PC-3 (cell line): ENCODE data around the gene BMP8B. TPM values are rescaled to one million over a fixed set of nuclear protein-coding genes. Genes with fewer than 3 reads are reported as not detected.

Experiments
- ATAC-seq: fragments of 200-7000 bp; cut with Tn5 transposase; 2 replicates; pipeline ENCODE4 v1.9.1; 2020; ENCODE audit warnings: mild to moderate bottlenecking, moderate library complexity
- BruUV-seq: library from RNA; stranded (reverse); fragments of 400-500 nt; replicated peaks from 2 replicates; lab custom pipeline; 2021; lab: Mats Ljungman, UMichigan
- CTCF ChIA-PET: fragments of 300-600 bp; sonication (Branson Sonifier 250); formaldehyde crosslinking; loops from one replicate; lab custom pipeline; 2022; ENCODE audit warnings: antibody characterized with exemption; lab: Charles Lee
- POLR2A ChIA-PET: fragments of 300-600 bp; sonication (Branson Sonifier 250); formaldehyde crosslinking; loops from one replicate; lab custom pipeline; 2022; ENCODE audit warnings: antibody characterized with exemption; ENCODE audit not compliant: unreplicated experiment; lab: Charles Lee
- DNase-seq: peaks from one replicate; pipeline ENCODE4 v3.0.0-alpha.2; 2015
- H2AFZ ChIP-seq: fragments of 300-600 bp; sonication (generic); 2 replicates; pipeline ENCODE4 v1.6.0; 2016; ENCODE audit warnings: antibody characterized with exemption, low read length
- H3F3A ChIP-seq: fragments of 300-600 bp; sonication (generic); one replicate; pipeline ENCODE4 v1.6.0; 2017; ENCODE audit warnings: antibody characterized with exemption, low read length, control low read depth, mild to moderate bottlenecking; ENCODE audit not compliant: unreplicated experiment
- H3K27ac ChIP-seq: fragments of 300-600 bp; sonication (generic); 2 replicates; pipeline ENCODE4 v1.5.1; 2016; ENCODE audit warnings: mild to moderate bottlenecking, low read length
- H3K27me3 ChIP-seq: fragments of 300-600 bp; sonication (generic); 2 replicates; pipeline ENCODE4 v1.6.1; 2016; ENCODE audit warnings: low read length, mixed read lengths
- H3K36me3 ChIP-seq: fragments of 300-600 bp; sonication (generic); 2 replicates; pipeline ENCODE4 v1.6.1; 2016; ENCODE audit warnings: low read depth, mixed run types, low read length, mixed read lengths
- H3K4me1 ChIP-seq: fragments of 300-600 bp; sonication (generic); 2 replicates; pipeline ENCODE4 v1.5.1; 2016; ENCODE audit warnings: low read length; ENCODE audit not compliant: insufficient read depth
- H3K4me2 ChIP-seq: fragments of 300-600 bp; sonication (generic); 2 replicates; pipeline ENCODE4 v1.6.0; 2016; ENCODE audit warnings: low read length
- H3K4me3 ChIP-seq: fragments of 300-600 bp; sonication (generic); 2 replicates; pipeline ENCODE4 v1.5.1; 2016; ENCODE audit warnings: mild to moderate bottlenecking, low read length, mixed read lengths
- H3K79me2 ChIP-seq: fragments of 300-600 bp; sonication (generic); 2 replicates; pipeline ENCODE4 v1.6.1; 2017; ENCODE audit warnings: low read length, mixed read lengths
- H3K9ac ChIP-seq: fragments of 300-600 bp; sonication (generic); 2 replicates; pipeline ENCODE4 v1.6.0; 2016; ENCODE audit warnings: mild to moderate bottlenecking, low read length
- H3K9me2 ChIP-seq: fragments of 300-600 bp; sonication (generic); replicated peaks from 2 replicates; pipeline ENCODE4 v1.6.1; 2016; ENCODE audit warnings: mixed run types, low read length, mixed read lengths
- H3K9me3 ChIP-seq: fragments of 300-600 bp; sonication (generic); 2 replicates; pipeline ENCODE4 v1.6.1; 2016; ENCODE audit warnings: low read length, mixed read lengths
- H4K20me1 ChIP-seq: fragments of 300-600 bp; sonication (generic); 2 replicates; pipeline ENCODE4 v1.6.1; 2016; ENCODE audit warnings: low read length, mixed read lengths
- CTCF ChIP-seq: fragments of 300-600 bp; sonication (generic); conservative IDR thresholded peaks from 2 replicates; pipeline ENCODE4 v1.5.1; 2017; ENCODE audit warnings: antibody characterized with exemption, low read depth, mild to moderate bottlenecking, low read length
- EZH2 ChIP-seq: fragments of 300-600 bp; sonication (generic); IDR thresholded peaks from one replicate; pipeline ENCODE4 v1.6.1; 2017; ENCODE audit warnings: antibody characterized with exemption, mild to moderate bottlenecking, low read length; ENCODE audit not compliant: unreplicated experiment
- EZH2phosphoT487 ChIP-seq: fragments of 300-600 bp; sonication (generic); IDR thresholded peaks from 2 replicates; pipeline ENCODE4 v1.6.1; 2018; ENCODE audit warnings: mild to moderate bottlenecking, antibody characterized with exemption, low read length, borderline replicate concordance
- intact Hi-C: fragments of 100-400 bp; cut with micrococcal nuclease; formaldehyde crosslinking; loops from 2 replicates; pipeline ENCODE4 v1.9.0; 2023
- total RNA-seq: library from RNA; depleted of rRNA; stranded (reverse); fragments of >200 nt; gene quantifications from 2 replicates; pipeline ENCODE4 v1.2.3, GENCODE V29; 2014

Gene BMP8B
- total RNA-seq, 1 experiment from 2014 or later, result 3.3 TPM

GRCh38 chr1:39745016-39745670 lies 43.5 kb downstream of the BMP8B start:
- Histone ChIP-seq H3K9me3 (no peaks in the 10 kb centered on the region), H3K9me2 (no peaks in the 10 kb centered on the region), H3K27ac (no peak overlapping the region), H3K4me2 (no peak overlapping the region), H3K79me2 (peaks cover 16% of the 10 kb centered on the region), H3K27me3 (no peaks in the 10 kb centered on the region), H3F3A (no peaks in the 10 kb centered on the region), H3K4me3 (no peak overlapping the region), H3K36me3 (peaks cover 70% of the 10 kb centered on the region), H4K20me1 (no peaks in the 10 kb centered on the region), H3K4me1 (peaks cover 3% of the 10 kb centered on the region), H3K9ac (no peak overlapping the region), H2AFZ (no peak overlapping the region)
- BruUV-seq, result no TSS peak
- ChIA-PET POLR2A (interaction anchor here (0.6 kb wide), 1 partner anchor 166 kb away, joined by 4 read pairs; no protein-coding TSS in a partner anchor), CTCF (no interaction called here)
- ATAC-seq (no peak), DNase-seq (no peak)
- intact Hi-C loops, result no loop called here
- TF ChIP-seq EZH2phosphoT487 (no peak), CTCF (no peak), EZH2 (no peak)

GRCh38 chr1:39738622-39739366 lies 49.9 kb downstream of the BMP8B start, which contains the start of gene PPIE:
Gene PPIE, plus strand, starts transcription at chr1:39738882. Its CDS starts 19 bp downstream, at chr1:39738901.
- no peaks in the 10 kb centered on the region for H3K9me3 ChIP-seq
- peaks cover 31% of the 10 kb centered on the region for H3K79me2 ChIP-seq
- H3K9me2 ChIP-seq, result no peaks in the 10 kb centered on the region
- DNase-seq, result peak; percentile 82
- TSS peak; percentile 58 for BruUV-seq
- ChIA-PET POLR2A (interaction anchor here (0.5 to 0.7 kb wide), 9 partner anchors 14 to 613 kb away, joined by 3 to 16 read pairs (median 5); no protein-coding TSS in a partner anchor), CTCF (interaction anchor here (0.6 to 1.8 kb wide), 2 partner anchors 163 to 712 kb away, joined by 3 to 4 read pairs; partner anchors contain the start of genes MYCL and NDUFS5)
- H3K4me2 ChIP-seq, result peak within 1 kb of the TSS; percentile 99
- H2AFZ ChIP-seq, result peak within 1 kb of the TSS; percentile 83
- no peak for TF ChIP-seq CTCF
- TF ChIP-seq EZH2, result no peak
- TF ChIP-seq EZH2phosphoT487, result no peak
- H3F3A ChIP-seq, result no peaks in the 10 kb centered on the region
- peaks cover 11% of the 10 kb centered on the region for H3K4me1 ChIP-seq
- H3K4me3 ChIP-seq, result peak within 1 kb of the TSS; percentile 92
- intact Hi-C loops, result loop anchor here (10.0 kb wide), 1 partner anchor 56 kb away; no protein-coding TSS in a partner anchor
- no peak within 1 kb of the TSS for H3K27ac ChIP-seq
- peak; percentile 98 for ATAC-seq
- peak within 1 kb of the TSS; percentile 91 for H3K9ac ChIP-seq
- no peaks in the 10 kb centered on the region for H4K20me1 ChIP-seq
- H3K36me3 ChIP-seq, result peaks cover 24% of the 10 kb centered on the region
- H3K27me3 ChIP-seq, result no peaks in the 10 kb centered on the region
